Progenitor cell of endocrine pancreas (in vitro differentiated cells): Measurements from ENCODE around the gene CNTNAP5. TPM values are rescaled to one million over a fixed set of nuclear protein-coding genes. Genes with fewer than 3 reads are reported as not detected.

Experiments
- DNase-seq: peaks from one replicate; pipeline ENCODE4 v3.0.0; 2021; ENCODE audit warnings: low spot score; ENCODE audit not compliant: unreplicated experiment
- H3K27ac Mint-ChIP-seq: 2 replicates; pipeline ENCODE4 v1.8.0; 2021; ENCODE audit warnings: mild to moderate bottlenecking, moderate library complexity, mixed read lengths
- H3K27me3 Mint-ChIP-seq: 2 replicates; pipeline ENCODE4 v1.8.0; 2021; ENCODE audit warnings: mixed read lengths
- H3K36me3 Mint-ChIP-seq: 2 replicates; pipeline ENCODE4 v1.8.0; 2022; ENCODE audit warnings: mixed read lengths; ENCODE audit not compliant: insufficient read depth
- H3K4me1 Mint-ChIP-seq: 2 replicates; pipeline ENCODE4 v1.8.0; 2021; ENCODE audit warnings: low read depth, mixed read lengths
- H3K4me3 Mint-ChIP-seq: 2 replicates; pipeline ENCODE4 v1.8.0; 2021; ENCODE audit warnings: low read depth, mild to moderate bottlenecking, moderate library complexity, mixed read lengths
- H3K9me3 Mint-ChIP-seq: 2 replicates; pipeline ENCODE4 v1.8.0; 2021; ENCODE audit warnings: low read depth, mixed read lengths
- total RNA-seq: library from RNA; stranded (reverse); gene quantifications from 2 replicates; pipeline ENCODE4 v1.2.1, GENCODE V29; 2021
- TF ChIP-seq, protein P1 (sequence below): fragments of 200-600 bp; sonication (generic); IDR thresholded peaks from one replicate; pipeline ENCODE4 v1.5.0; 2021; ENCODE audit warnings: antibody characterized with exemption, mild to moderate bottlenecking; ENCODE audit not compliant: unreplicated experiment

The CNTNAP5 gene
- total RNA-seq, 1 donor from 2014 or later = 5.3 TPM

DNA sequence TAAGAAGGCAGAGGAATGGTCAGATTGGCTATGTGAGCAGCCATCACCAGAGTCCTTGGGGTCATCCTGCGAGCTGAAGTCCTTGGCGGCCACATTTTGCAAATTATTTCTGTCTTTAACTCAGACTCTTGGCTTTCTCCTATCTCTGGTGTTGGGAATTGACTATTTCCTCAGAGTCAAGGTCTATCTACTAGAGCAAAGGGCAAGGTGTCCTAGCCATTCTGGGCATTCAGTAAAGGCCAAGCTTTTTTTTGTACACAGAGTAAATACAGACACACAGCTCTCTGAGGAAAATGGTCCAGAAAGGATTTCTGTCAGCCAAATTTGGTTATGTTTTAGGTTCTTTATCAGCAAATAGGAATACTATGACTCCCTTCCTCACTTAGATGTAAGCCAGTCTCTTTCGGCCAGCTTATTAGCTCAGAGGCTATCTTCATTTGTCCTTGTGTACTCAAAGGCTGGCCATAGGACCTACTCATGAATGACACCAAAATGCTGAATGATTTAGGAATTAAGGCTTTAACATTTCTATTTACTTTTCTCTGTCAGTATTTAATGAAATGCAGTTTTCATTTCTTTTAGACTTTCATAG is 146.5 kb downstream of the CNTNAP5 start:
- no peaks in the 10 kb centered on the region for H3K27me3 Mint-ChIP-seq
- TF ChIP-seq, protein P1, sequence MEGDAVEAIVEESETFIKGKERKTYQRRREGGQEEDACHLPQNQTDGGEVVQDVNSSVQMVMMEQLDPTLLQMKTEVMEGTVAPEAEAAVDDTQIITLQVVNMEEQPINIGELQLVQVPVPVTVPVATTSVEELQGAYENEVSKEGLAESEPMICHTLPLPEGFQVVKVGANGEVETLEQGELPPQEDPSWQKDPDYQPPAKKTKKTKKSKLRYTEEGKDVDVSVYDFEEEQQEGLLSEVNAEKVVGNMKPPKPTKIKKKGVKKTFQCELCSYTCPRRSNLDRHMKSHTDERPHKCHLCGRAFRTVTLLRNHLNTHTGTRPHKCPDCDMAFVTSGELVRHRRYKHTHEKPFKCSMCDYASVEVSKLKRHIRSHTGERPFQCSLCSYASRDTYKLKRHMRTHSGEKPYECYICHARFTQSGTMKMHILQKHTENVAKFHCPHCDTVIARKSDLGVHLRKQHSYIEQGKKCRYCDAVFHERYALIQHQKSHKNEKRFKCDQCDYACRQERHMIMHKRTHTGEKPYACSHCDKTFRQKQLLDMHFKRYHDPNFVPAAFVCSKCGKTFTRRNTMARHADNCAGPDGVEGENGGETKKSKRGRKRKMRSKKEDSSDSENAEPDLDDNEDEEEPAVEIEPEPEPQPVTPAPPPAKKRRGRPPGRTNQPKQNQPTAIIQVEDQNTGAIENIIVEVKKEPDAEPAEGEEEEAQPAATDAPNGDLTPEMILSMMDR = no peak
- no peaks in the 10 kb centered on the region for H3K36me3 Mint-ChIP-seq
- DNase-seq = no peak
- peaks cover 6% of the 10 kb centered on the region for H3K4me1 Mint-ChIP-seq
- H3K4me3 Mint-ChIP-seq = no peak overlapping the region
- no peak overlapping the region for H3K27ac Mint-ChIP-seq
- peaks cover 9% of the 10 kb centered on the region for H3K9me3 Mint-ChIP-seq

DNA sequence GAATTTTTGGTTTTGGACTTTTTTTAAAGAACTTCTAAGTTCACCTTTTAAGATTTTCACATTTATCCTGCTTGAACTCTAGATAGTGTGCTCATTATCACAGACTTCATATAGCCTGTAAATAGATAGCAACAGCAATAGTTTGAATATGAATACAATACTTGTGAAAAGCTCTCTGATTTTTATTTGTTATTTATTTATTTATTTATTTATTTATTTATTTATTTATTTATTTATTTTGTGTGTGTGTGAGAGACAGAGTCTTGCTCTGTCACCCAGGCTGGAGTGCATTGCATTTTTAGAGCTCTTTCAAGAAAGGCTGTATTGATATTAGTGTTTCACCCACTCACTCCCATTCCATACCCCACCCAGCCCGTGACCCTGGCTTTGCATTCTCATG is 153.6 kb downstream of the CNTNAP5 start:
- Mint-ChIP-seq H3K4me3 (no peak overlapping the region), H3K27me3 (no peaks in the 10 kb centered on the region), H3K36me3 (no peaks in the 10 kb centered on the region), H3K4me1 (peaks cover 6% of the 10 kb centered on the region), H3K9me3 (peaks cover 4% of the 10 kb centered on the region), H3K27ac (no peak overlapping the region)
- TF ChIP-seq, protein P1 = no peak
- no peak for DNase-seq

DNA sequence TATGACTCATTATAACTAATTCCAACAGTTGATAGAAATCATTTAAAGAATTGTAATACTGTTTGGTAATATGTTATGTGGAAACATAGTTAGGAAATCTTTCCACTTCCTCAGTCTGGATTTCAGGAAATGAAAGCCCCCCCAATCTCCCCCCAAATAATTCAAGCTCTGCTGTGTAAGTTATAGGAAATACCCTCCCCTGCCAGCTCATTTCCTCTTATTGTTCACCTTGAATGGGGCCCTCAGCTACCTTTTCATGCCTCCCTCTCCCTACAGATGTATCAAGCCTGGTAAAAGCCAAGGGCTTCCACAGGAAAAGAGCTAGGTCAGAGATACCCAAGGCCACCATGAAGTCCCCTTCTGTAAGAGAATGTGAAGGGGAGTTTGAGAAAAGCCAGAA is 155.5 kb downstream of the CNTNAP5 start:
- Mint-ChIP-seq H3K36me3 (no peaks in the 10 kb centered on the region), H3K4me3 (no peak overlapping the region), H3K27me3 (no peaks in the 10 kb centered on the region), H3K4me1 (peaks cover 6% of the 10 kb centered on the region), H3K27ac (no peak overlapping the region), H3K9me3 (peaks cover 4% of the 10 kb centered on the region)
- TF ChIP-seq, protein P1 = no peak
- no peak for DNase-seq

DNA sequence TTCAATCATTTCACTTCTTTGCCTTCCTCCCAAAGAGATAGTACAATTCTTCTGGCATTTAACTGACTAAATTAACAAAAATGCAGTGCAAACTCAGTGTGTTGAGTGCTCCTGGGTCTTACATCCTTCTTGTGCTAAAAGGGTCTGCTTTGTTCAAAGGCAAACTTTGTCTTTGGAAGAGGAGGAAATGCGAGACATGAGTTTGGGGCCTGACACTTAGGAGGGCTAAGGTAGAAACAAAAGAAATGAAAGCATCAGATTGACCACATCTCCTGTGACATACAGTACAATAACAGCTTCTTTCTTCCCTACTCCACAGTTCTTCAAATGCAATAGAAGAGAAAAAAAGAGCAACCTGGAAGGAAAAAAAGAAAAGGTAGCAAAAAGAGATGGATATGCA is 161.7 kb downstream of the CNTNAP5 start:
- H3K4me3 Mint-ChIP-seq = no peak overlapping the region
- peaks cover 4% of the 10 kb centered on the region for H3K9me3 Mint-ChIP-seq
- TF ChIP-seq, protein P1 = no peak
- no peak for DNase-seq
- no peaks in the 10 kb centered on the region for H3K27me3 Mint-ChIP-seq
- no peaks in the 10 kb centered on the region for H3K36me3 Mint-ChIP-seq
- H3K27ac Mint-ChIP-seq = no peak overlapping the region
- H3K4me1 Mint-ChIP-seq = no peaks in the 10 kb centered on the region

DNA sequence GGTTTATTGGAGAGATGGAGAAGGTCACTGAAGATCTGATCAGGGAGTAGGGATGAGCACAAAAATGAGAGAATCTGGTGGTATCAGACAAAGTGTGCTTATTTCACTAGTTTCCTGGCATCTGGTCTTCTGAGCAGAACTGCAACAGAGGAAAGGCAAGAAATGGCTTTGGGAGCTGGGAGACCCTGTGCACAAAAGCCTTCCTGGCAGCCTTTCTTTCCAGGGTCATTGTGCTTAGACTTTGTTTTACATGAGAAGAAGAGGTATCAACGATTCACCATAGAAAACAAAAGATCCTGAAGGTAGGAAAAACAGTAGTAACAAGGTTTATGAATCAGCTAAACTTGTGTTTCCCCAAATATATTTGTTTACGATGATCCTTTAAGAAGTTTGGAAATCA is 162.9 kb downstream of the CNTNAP5 start:
- Mint-ChIP-seq H3K27me3 (no peaks in the 10 kb centered on the region), H3K4me1 (no peaks in the 10 kb centered on the region), H3K9me3 (peaks cover 4% of the 10 kb centered on the region), H3K36me3 (no peaks in the 10 kb centered on the region), H3K27ac (peak overlapping the region; percentile 40), H3K4me3 (no peak overlapping the region)
- TF ChIP-seq, protein P1 = no peak
- no peak for DNase-seq
